Measurements from ENCODE around the gene DENND2A. TPM values are rescaled to one million over a fixed set of nuclear protein-coding genes. Genes with fewer than 3 reads are reported as not detected.
"Not testable (repeated sequence)": the region's sequence is repeated elsewhere in the genome, so short reads cannot be mapped to it uniquely, and the experiment has no call there.

The DENND2A gene
- total RNA-seq, result not detected

GRCh38 chr7:140640727-140641523, at the start of gene DENND2A:
Gene DENND2A, minus strand, starts transcription at chr7:140640813. Its CDS starts 38,416 bp downstream, at chr7:140602397.
- no peak for DNase-seq

GRCh38 chr7:140689199-140690152, 48.9 kb upstream of the DENND2A start:
- no peak for DNase-seq

- no peak for DNase-seq
Observed at GRCh38 chr7:140688341-140688740, 47.7 kb upstream of the DENND2A start.

- DNase-seq, result no peak
Observed at GRCh38 chr7:140686921-140687320, 46.3 kb upstream of the DENND2A start.

GRCh38 chr7:140685407-140686087, 44.9 kb upstream of the DENND2A start:
- DNase-seq, result no peak

- DNase-seq, result no peak
Observed at GRCh38 chr7:140684066-140684950, 43.7 kb upstream of the DENND2A start.

- no peak for DNase-seq
Observed at GRCh38 chr7:140683657-140684056, 43.0 kb upstream of the DENND2A start.

- DNase-seq, result no peak
Observed at GRCh38 chr7:140681766-140682165, 41.2 kb upstream of the DENND2A start.

GRCh38 chr7:140680886-140681285, 40.3 kb upstream of the DENND2A start:
- no peak for DNase-seq

GRCh38 chr7:140679186-140679585, 38.6 kb upstream of the DENND2A start:
- no peak for DNase-seq

- no peak for DNase-seq
Observed at GRCh38 chr7:140678816-140679130, 38.2 kb upstream of the DENND2A start.

- no peak for DNase-seq
Observed at GRCh38 chr7:140678081-140678815, 37.6 kb upstream of the DENND2A start.

- no peak for DNase-seq
Observed at GRCh38 chr7:140677496-140677895, 36.9 kb upstream of the DENND2A start.

- DNase-seq, result not testable (repeated sequence)
Observed at GRCh38 chr7:140676956-140677355, 36.3 kb upstream of the DENND2A start.

- no peak for DNase-seq
Observed at GRCh38 chr7:140676306-140676705, 35.7 kb upstream of the DENND2A start.

GRCh38 chr7:140675726-140676125, 35.1 kb upstream of the DENND2A start:
- DNase-seq, result no peak

- DNase-seq, result no peak
Observed at GRCh38 chr7:140674899-140675701, 34.5 kb upstream of the DENND2A start.

- DNase-seq, result no peak
Observed at GRCh38 chr7:140674356-140674800, 33.8 kb upstream of the DENND2A start.

GRCh38 chr7:140673774-140674155, 33.2 kb upstream of the DENND2A start:
- DNase-seq, result no peak

- DNase-seq, result peak; percentile 41
Observed at GRCh38 chr7:140673063-140673773, 32.6 kb upstream of the DENND2A start.

Measured in effector CD4-positive, alpha-beta T cell (primary cell).